HepG2 (cell line): ENCODE results near the gene ADARB2. TPM values are rescaled to one million over a fixed set of nuclear protein-coding genes. Genes with fewer than 3 reads are reported as not detected.

Experiments used
- ATAC-seq: fragments of 200-7000 bp; cut with Tn5 transposase; 3 replicates; pipeline ENCODE4 v1.9.1; 2020; ENCODE audit warnings: mild to moderate bottlenecking, moderate library complexity
- BruUV-seq: library from RNA; stranded (reverse); fragments of 400-500 nt; replicated peaks from 2 replicates; lab custom pipeline; 2021; lab: Mats Ljungman, UMichigan
- CTCF ChIA-PET: fragments of 300-600 bp; formaldehyde crosslinking; extraction: SDS; loops from one replicate; lab custom pipeline; 2021; ENCODE audit warnings: low total read pairs, inconsistent platforms, low intra/inter-chr PET ratio; lab: Yijun Ruan, JAX
- POLR2A ChIA-PET: fragments of 350-600 bp; sonication (Branson Sonifier 250); formaldehyde crosslinking; loops from one replicate; lab custom pipeline; 2020; ENCODE audit warnings: antibody characterized with exemption, inconsistent platforms; lab: Yijun Ruan, JAX
- DNase-seq: peaks from one replicate; pipeline ENCODE4 v3.0.0-alpha.2; 2015; ENCODE audit warnings: low spot score
- FAIRE-seq: peaks from 3 replicates; lab custom pipeline; 2011; peaks lifted over from hg19 to GRCh38; lab: Jason Lieb, UNC
- H2AFZ ChIP-seq: one replicate; pipeline ENCODE4 v1.6.1; 2011; ENCODE audit warnings: low read length, inconsistent platforms
- H3K27ac ChIP-seq: fragments of 300-600 bp; 3 replicates; pipeline ENCODE4 v1.8.0; 2011; ENCODE audit warnings: mixed run types, mild to moderate bottlenecking, mixed read lengths, low read length, inconsistent platforms; ENCODE audit not compliant: insufficient read depth; ENCODE audit errors: extremely low read length
- H3K27me3 ChIP-seq, 2 experiments: fragments of 200-600 bp in 1 of 2; 2 replicates in 1 of 2; 3 replicates in 1 of 2; pipeline versions ENCODE4 v1.6.0 to v1.8.0; 2011; ENCODE audit warnings: low read length in 2 of 2, mild to moderate bottlenecking in 2 of 2, moderate library complexity in 2 of 2, inconsistent platforms in 1 of 2; ENCODE audit not compliant: insufficient read depth in 2 of 2, control insufficient read depth in 1 of 2
- H3K36me3 ChIP-seq, 2 experiments: fragments of 200-600 bp in 1 of 2; replicated peaks in 1 of 2; 2 replicates in 1 of 2; 3 replicates in 1 of 2; pipeline versions ENCODE4 v1.5.1 to v1.8.0; 2011; ENCODE audit warnings: low read length in 2 of 2, inconsistent platforms in 1 of 2; ENCODE audit not compliant: insufficient read depth in 2 of 2, control insufficient read depth in 1 of 2
- H3K4me1 ChIP-seq: 2 replicates; pipeline ENCODE4 v1.5.1; 2012; ENCODE audit warnings: low read length, inconsistent platforms; ENCODE audit not compliant: insufficient read depth
- H3K4me2 ChIP-seq: 2 replicates; pipeline ENCODE4 v1.6.0; 2011; ENCODE audit warnings: low read depth, low read length, inconsistent platforms
- H3K4me3 ChIP-seq, 3 experiments: fragments of 200-600 bp in 1 of 3; sonication (generic), shearing (Covaris generic) in 1 of 3; replicated peaks in 1 of 3; 2 replicates each; pipeline ENCODE4 v1.5.1; 2011 to 2016; ENCODE audit warnings: low read length in 3 of 3, inconsistent platforms in 2 of 3, low read depth in 2 of 3, mild to moderate bottlenecking in 2 of 3, control low read depth in 1 of 3, mixed read lengths in 1 of 3; ENCODE audit not compliant: insufficient read depth in 1 of 3
- H3K79me2 ChIP-seq: one replicate; pipeline ENCODE4 v1.6.1; 2011; ENCODE audit warnings: low read length, inconsistent platforms; ENCODE audit not compliant: insufficient read depth
- H3K9ac ChIP-seq: 2 replicates; pipeline ENCODE4 v1.6.0; 2011; ENCODE audit warnings: mild to moderate bottlenecking, low read depth, low read length, inconsistent platforms; ENCODE audit not compliant: insufficient read depth
- H3K9me3 ChIP-seq: 2 replicates; pipeline ENCODE4 v1.5.1; 2012; ENCODE audit warnings: mild to moderate bottlenecking, low read length
- H4K20me1 ChIP-seq: 2 replicates; pipeline ENCODE4 v1.6.0; 2011; ENCODE audit warnings: inconsistent platforms, mild to moderate bottlenecking, low read length, moderate library complexity; ENCODE audit not compliant: insufficient read depth
- EEA1 ChIP-seq: sonication (generic); formaldehyde crosslinking; IDR thresholded peaks from 2 replicates; pipeline ENCODE4 v1.5.1; 2020; ENCODE audit warnings: mild to moderate bottlenecking, missing genetic modification reagents, borderline replicate concordance
- FOXP1 ChIP-seq, 2 experiments: fragments of 450-650 bp in 1 of 2; IDR thresholded peaks; 2 replicates each; pipeline ENCODE4 v1.6.1; 2017 to 2018; ENCODE audit warnings: antibody characterized with exemption in 1 of 2
- KLF15 ChIP-seq: sonication (generic); formaldehyde crosslinking; IDR thresholded peaks from 2 replicates; pipeline ENCODE4 v1.8.1; 2023; ENCODE audit warnings: borderline replicate concordance, mild to moderate bottlenecking, inconsistent platforms, missing genetic modification reagents, mixed read lengths
- NR2F1 ChIP-seq, 2 experiments: fragments of 450-650 bp in 1 of 2; formaldehyde crosslinking in 1 of 2; IDR thresholded peaks; 2 replicates each; pipeline versions ENCODE4 v1.5.0 to v1.6.1; 2016 to 2020; ENCODE audit warnings: mild to moderate bottlenecking in 1 of 2, missing compliant biosample characterization in 1 of 2, missing genetic modification reagents in 1 of 2, moderate library complexity in 1 of 2
- PAF1 ChIP-seq: IDR thresholded peaks from 2 replicates; pipeline ENCODE4 v1.6.1; 2016; ENCODE audit warnings: missing genetic modification reagents, missing compliant biosample characterization
- RFX1 ChIP-seq: fragments of 450-650 bp; IDR thresholded peaks from 2 replicates; pipeline ENCODE4 v1.6.1; 2017
- ZHX1 ChIP-seq: sonication (generic); formaldehyde crosslinking; IDR thresholded peaks from 2 replicates; pipeline ENCODE4 v1.8.1; 2022; ENCODE audit warnings: low read depth, mild to moderate bottlenecking, missing genetic modification reagents
- ZNF282 ChIP-seq: fragments of 450-650 bp; IDR thresholded peaks from 2 replicates; pipeline ENCODE4 v1.6.1; 2018; ENCODE audit not compliant: partially characterized antibody
- ZNF337 ChIP-seq: sonication (generic); formaldehyde crosslinking; IDR thresholded peaks from 2 replicates; pipeline ENCODE4 v1.5.1; 2020; ENCODE audit warnings: missing genetic modification reagents, low read depth, mild to moderate bottlenecking, borderline replicate concordance
- ZNF382 ChIP-seq: sonication (generic); formaldehyde crosslinking; IDR thresholded peaks from 2 replicates; pipeline ENCODE4 v1.5.0; 2020; ENCODE audit warnings: missing genetic modification reagents, mild to moderate bottlenecking, borderline replicate concordance
- WGBS: methylation state at CpG from one replicate; pipeline ENCODE4 v1.1.6; 2017; ENCODE audit warnings: low lambda C conversion rate; 5-methylcytosine and 5-hydroxymethylcytosine counted together
- in situ Hi-C: cut with HindIII; loops from 2 replicates; pipeline ENCODE4 v1.10.0; 2017; ENCODE audit warnings: low pct_unique_long_range_greater_than_20kb; ENCODE audit not compliant: extremely low pct_ligation_motif_present
- intact Hi-C: fragments of 100-400 bp; cut with micrococcal nuclease; formaldehyde crosslinking; loops from one replicate; pipeline ENCODE4 v1.10.0; 2022; ENCODE audit not compliant: unreplicated experiment
- polyA plus RNA-seq, 8 experiments: library from polyadenylated mRNA; depleted of rRNA in 3 of 8; stranded (reverse) in 7 of 8; unstranded in 1 of 8; fragments of >200 nt; fragmentation: Illumina TruSeq in 4 of 8; extraction: Trizol in 4 of 8; gene quantifications; 2 replicates each; pipeline versions ENCODE4 v1.2.1 to v1.2.3, GENCODE V29; 2011 to 2016; ENCODE audit warnings: low read depth in 4 of 8, missing spikeins in 1 of 8, mixed read lengths in 1 of 8; ENCODE audit not compliant: insufficient read depth in 1 of 8
- total RNA-seq, 5 experiments: library from RNA; depleted of rRNA; stranded (reverse); fragments of >200 nt; fragmentation: Illumina TruSeq; extraction: Trizol; gene quantifications; 2 replicates each; pipeline ENCODE4 v1.2.3, GENCODE V29; 2016; ENCODE audit warnings: low read depth in 1 of 5
- TF ChIP-seq, protein P1 (sequence below): sonication (generic); formaldehyde crosslinking; IDR thresholded peaks from 2 replicates; pipeline ENCODE4 v1.5.1; 2020; ENCODE audit warnings: mild to moderate bottlenecking, missing genetic modification reagents, borderline replicate concordance
- TF ChIP-seq, protein P2 (sequence below): sonication (generic); formaldehyde crosslinking; conservative IDR thresholded peaks from 2 replicates; pipeline ENCODE4 v1.5.0; 2020; ENCODE audit warnings: missing genetic modification reagents
- TF ChIP-seq, protein P3 (sequence below): sonication (generic); formaldehyde crosslinking; IDR thresholded peaks from 2 replicates; pipeline ENCODE4 v1.8.1; 2023; ENCODE audit warnings: mild to moderate bottlenecking, missing genetic modification reagents

ADARB2 gene
- total and polyA plus RNA-seq, 2 of the 13 experiments (the other 11 are each of a cell fraction or from before 2014, with no cell fraction given), result not detected

GRCh38 chr10:1328981-1329614 lies 408.2 kb downstream of the ADARB2 start:
- no peaks in the 10 kb centered on the region for H3K4me1 ChIP-seq
- peaks cover 0 to 24% of the 10 kb centered on the region in 2 experiments; a peak in 3 of 5 replicates for H3K27me3 ChIP-seq
- no peak overlapping the region for H3K27ac ChIP-seq
- H3K79me2 ChIP-seq, result no peaks in the 10 kb centered on the region
- H3K9me3 ChIP-seq, result no peaks in the 10 kb centered on the region
- in situ Hi-C loops (no loop called here), intact Hi-C loops (no loop called here)
- DNase-seq, result no peak
- ATAC-seq, result no peak
- ChIA-PET POLR2A (no interaction called here), CTCF (no interaction called here)
- H3K4me2 ChIP-seq, result no peak overlapping the region
- H3K4me3 ChIP-seq, result no peak overlapping the region
- H3K9ac ChIP-seq, result no peak overlapping the region
- H2AFZ ChIP-seq, result no peak overlapping the region
- no peaks in the 10 kb centered on the region for H4K20me1 ChIP-seq
- no peak for FAIRE-seq
- 42% methylated on average over 5 of the region's 5 CpGs for WGBS
- no TSS peak for BruUV-seq
- no peaks in the 10 kb centered on the region for H3K36me3 ChIP-seq
- TF ChIP-seq EEA1 (CRISPR knock-in tag), result no peak
- TF ChIP-seq ZNF337 (CRISPR knock-in tag), result no peak
- no peak for TF ChIP-seq KLF15 (CRISPR knock-in tag)
- no peak for TF ChIP-seq ZHX1
- TF ChIP-seq PAF1, result no peak
- no peak for TF ChIP-seq RFX1
- TF ChIP-seq, protein P1, sequence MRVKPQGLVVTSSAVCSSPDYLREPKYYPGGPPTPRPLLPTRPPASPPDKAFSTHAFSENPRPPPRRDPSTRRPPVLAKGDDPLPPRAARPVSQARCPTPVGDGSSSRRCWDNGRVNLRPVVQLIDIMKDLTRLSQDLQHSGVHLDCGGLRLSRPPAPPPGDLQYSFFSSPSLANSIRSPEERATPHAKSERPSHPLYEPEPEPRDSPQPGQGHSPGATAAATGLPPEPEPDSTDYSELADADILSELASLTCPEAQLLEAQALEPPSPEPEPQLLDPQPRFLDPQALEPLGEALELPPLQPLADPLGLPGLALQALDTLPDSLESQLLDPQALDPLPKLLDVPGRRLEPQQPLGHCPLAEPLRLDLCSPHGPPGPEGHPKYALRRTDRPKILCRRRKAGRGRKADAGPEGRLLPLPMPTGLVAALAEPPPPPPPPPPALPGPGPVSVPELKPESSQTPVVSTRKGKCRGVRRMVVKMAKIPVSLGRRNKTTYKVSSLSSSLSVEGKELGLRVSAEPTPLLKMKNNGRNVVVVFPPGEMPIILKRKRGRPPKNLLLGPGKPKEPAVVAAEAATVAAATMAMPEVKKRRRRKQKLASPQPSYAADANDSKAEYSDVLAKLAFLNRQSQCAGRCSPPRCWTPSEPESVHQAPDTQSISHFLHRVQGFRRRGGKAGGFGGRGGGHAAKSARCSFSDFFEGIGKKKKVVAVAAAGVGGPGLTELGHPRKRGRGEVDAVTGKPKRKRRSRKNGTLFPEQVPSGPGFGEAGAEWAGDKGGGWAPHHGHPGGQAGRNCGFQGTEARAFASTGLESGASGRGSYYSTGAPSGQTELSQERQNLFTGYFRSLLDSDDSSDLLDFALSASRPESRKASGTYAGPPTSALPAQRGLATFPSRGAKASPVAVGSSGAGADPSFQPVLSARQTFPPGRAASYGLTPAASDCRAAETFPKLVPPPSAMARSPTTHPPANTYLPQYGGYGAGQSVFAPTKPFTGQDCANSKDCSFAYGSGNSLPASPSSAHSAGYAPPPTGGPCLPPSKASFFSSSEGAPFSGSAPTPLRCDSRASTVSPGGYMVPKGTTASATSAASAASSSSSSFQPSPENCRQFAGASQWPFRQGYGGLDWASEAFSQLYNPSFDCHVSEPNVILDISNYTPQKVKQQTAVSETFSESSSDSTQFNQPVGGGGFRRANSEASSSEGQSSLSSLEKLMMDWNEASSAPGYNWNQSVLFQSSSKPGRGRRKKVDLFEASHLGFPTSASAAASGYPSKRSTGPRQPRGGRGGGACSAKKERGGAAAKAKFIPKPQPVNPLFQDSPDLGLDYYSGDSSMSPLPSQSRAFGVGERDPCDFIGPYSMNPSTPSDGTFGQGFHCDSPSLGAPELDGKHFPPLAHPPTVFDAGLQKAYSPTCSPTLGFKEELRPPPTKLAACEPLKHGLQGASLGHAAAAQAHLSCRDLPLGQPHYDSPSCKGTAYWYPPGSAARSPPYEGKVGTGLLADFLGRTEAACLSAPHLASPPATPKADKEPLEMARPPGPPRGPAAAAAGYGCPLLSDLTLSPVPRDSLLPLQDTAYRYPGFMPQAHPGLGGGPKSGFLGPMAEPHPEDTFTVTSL (CRISPR knock-in tag), result no peak
- no peak for TF ChIP-seq ZNF382 (CRISPR knock-in tag)
- TF ChIP-seq, protein P2, sequence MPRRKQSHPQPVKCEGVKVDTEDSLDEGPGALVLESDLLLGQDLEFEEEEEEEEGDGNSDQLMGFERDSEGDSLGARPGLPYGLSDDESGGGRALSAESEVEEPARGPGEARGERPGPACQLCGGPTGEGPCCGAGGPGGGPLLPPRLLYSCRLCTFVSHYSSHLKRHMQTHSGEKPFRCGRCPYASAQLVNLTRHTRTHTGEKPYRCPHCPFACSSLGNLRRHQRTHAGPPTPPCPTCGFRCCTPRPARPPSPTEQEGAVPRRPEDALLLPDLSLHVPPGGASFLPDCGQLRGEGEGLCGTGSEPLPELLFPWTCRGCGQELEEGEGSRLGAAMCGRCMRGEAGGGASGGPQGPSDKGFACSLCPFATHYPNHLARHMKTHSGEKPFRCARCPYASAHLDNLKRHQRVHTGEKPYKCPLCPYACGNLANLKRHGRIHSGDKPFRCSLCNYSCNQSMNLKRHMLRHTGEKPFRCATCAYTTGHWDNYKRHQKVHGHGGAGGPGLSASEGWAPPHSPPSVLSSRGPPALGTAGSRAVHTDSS (CRISPR knock-in tag), result no peak
- TF ChIP-seq, protein P3, sequence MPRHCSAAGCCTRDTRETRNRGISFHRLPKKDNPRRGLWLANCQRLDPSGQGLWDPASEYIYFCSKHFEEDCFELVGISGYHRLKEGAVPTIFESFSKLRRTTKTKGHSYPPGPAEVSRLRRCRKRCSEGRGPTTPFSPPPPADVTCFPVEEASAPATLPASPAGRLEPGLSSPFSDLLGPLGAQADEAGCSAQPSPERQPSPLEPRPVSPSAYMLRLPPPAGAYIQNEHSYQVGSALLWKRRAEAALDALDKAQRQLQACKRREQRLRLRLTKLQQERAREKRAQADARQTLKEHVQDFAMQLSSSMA (CRISPR knock-in tag), result no peak
- no peak for TF ChIP-seq FOXP1 (IDR thresholded peaks at IDR 0.05)
- no peak for TF ChIP-seq FOXP1 (CRISPR knock-in tag; IDR thresholded peaks at IDR 0.05)
- TF ChIP-seq ZNF282, result no peak
- no peak for TF ChIP-seq NR2F1 (CRISPR knock-in tag; IDR thresholded peaks at IDR 0.05)
